ENCODE measurements around the gene ZYG11B. TPM values are rescaled to one million over a fixed set of nuclear protein-coding genes. Genes with fewer than 3 reads are reported as not detected.

Gene ZYG11B
- total and polyA plus RNA-seq, 2 of the 13 experiments (the other 11 are each of a cell fraction or from before 2014, with no cell fraction given): 6.9 to 17.9 TPM

DNA sequence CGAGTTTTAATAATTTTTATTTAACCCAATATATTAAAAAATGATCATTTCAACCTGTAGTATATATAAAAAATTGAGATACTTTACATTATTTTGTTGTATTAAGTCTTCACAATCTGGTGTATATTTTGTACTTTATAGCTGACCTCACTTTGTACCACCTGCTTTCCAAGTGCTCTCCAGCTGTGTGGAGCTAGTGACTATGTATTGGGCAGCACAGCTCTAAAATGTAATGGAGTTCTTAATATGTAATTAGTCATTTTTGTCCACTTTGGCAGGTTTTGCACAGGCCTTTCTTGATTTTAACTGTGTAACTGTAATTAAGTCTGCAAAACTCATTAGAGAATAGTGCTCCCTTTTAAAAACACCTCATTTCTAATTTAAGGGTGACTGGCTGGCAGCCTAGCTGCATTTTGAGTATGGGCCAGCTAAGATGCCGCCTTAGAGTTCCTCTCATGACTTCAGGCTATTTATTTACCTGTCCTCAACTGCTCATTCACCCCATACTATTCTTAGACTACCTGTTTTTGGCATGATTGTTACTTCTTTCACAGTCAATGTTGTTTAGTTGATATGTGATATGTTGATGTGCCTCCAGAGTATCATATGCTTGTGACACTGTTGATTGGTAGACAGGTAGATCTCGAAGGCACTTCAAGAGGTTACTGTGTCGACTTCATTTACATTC is 43.2 kb downstream of the ZYG11B start (continued):
- TF ChIP-seq, protein P1, sequence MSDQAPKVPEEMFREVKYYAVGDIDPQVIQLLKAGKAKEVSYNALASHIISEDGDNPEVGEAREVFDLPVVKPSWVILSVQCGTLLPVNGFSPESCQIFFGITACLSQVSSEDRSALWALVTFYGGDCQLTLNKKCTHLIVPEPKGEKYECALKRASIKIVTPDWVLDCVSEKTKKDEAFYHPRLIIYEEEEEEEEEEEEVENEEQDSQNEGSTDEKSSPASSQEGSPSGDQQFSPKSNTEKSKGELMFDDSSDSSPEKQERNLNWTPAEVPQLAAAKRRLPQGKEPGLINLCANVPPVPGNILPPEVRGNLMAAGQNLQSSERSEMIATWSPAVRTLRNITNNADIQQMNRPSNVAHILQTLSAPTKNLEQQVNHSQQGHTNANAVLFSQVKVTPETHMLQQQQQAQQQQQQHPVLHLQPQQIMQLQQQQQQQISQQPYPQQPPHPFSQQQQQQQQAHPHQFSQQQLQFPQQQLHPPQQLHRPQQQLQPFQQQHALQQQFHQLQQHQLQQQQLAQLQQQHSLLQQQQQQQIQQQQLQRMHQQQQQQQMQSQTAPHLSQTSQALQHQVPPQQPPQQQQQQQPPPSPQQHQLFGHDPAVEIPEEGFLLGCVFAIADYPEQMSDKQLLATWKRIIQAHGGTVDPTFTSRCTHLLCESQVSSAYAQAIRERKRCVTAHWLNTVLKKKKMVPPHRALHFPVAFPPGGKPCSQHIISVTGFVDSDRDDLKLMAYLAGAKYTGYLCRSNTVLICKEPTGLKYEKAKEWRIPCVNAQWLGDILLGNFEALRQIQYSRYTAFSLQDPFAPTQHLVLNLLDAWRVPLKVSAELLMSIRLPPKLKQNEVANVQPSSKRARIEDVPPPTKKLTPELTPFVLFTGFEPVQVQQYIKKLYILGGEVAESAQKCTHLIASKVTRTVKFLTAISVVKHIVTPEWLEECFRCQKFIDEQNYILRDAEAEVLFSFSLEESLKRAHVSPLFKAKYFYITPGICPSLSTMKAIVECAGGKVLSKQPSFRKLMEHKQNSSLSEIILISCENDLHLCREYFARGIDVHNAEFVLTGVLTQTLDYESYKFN (CRISPR knock-in tag; conservative IDR thresholded peaks at IDR 0.05): no peak
- no peak for TF ChIP-seq RBM22 (optimal IDR thresholded peaks at IDR 0.05; ENCODE audit: low read length)
- no peak for TF ChIP-seq ZNF607 (CRISPR knock-in tag; IDR thresholded peaks at IDR 0.05; ENCODE audit: borderline replicate concordance)
- no peak for TF ChIP-seq THAP11 (CRISPR knock-in tag; IDR thresholded peaks at IDR 0.05)
- TF ChIP-seq CHD4 (IDR thresholded peaks at IDR 0.05; ENCODE audit: borderline replicate concordance, low read length): no peak
- TF ChIP-seq IRX3 (CRISPR knock-in tag; IDR thresholded peaks at IDR 0.05; ENCODE audit: borderline replicate concordance, low read depth): no peak

- H3K27ac ChIP-seq (ENCODE audit: extremely low read length, insufficient read depth, low read length): no peak overlapping the region
- H3K4me1 ChIP-seq (ENCODE audit: insufficient read depth, low read length): no peaks in the 10 kb centered on the region
- WGBS (ENCODE audit: low lambda C conversion rate): 92% methylated on average over 7 of the region's 7 CpGs
- no peak overlapping the region for H2AFZ ChIP-seq (ENCODE audit: low read length)
- in situ Hi-C loops (cut with HindIII; ENCODE audit: extremely low pct_ligation_motif_present, low pct_unique_long_range_greater_than_20kb) (no loop called here), intact Hi-C loops (cut with micrococcal nuclease; ENCODE audit: unreplicated experiment) (no loop called here)
- no peak for ATAC-seq
- H3K4me2 ChIP-seq (ENCODE audit: low read depth, low read length): no peak overlapping the region
- TF ChIP-seq ZNF556 (CRISPR knock-in tag; IDR thresholded peaks at IDR 0.05; ENCODE audit: borderline replicate concordance): no peak
- no peak for FAIRE-seq
- POLR2A ChIA-PET: no interaction called here
- H3K9ac ChIP-seq (ENCODE audit: insufficient read depth, low read depth, low read length): no peak overlapping the region
- no peak for DNase-seq (ENCODE audit: low spot score)
- H3K4me3 ChIP-seq (replicated peaks in 1 of 3; ENCODE audit: insufficient read depth in 1 of 3, low read depth in 2 of 3, low read length in 3 of 3): no peak overlapping the region
- H4K20me1 ChIP-seq (ENCODE audit: insufficient read depth, low read length): no peaks in the 10 kb centered on the region
- no peaks in the 10 kb centered on the region for H3K27me3 ChIP-seq (ENCODE audit: control insufficient read depth in 1 of 2, insufficient read depth in 2 of 2, low read length in 2 of 2)
- BruUV-seq (replicated peaks): TSS peak; percentile 71
- no peaks in the 10 kb centered on the region for H3K79me2 ChIP-seq (ENCODE audit: insufficient read depth, low read length)
- CTCF ChIA-PET (ENCODE audit: low intra/inter-chr PET ratio, low total read pairs): no interaction called here
- no peaks in the 10 kb centered on the region for H3K9me3 ChIP-seq (ENCODE audit: low read length)
- peaks cover 0 to 19% of the 10 kb centered on the region in 2 experiments; a peak in 3 of 5 replicates for H3K36me3 ChIP-seq (replicated peaks in 1 of 2; ENCODE audit: control insufficient read depth in 1 of 2, insufficient read depth in 2 of 2, low read length in 2 of 2)
Observed at GRCh38 chr1:52771384-52771783, 45.1 kb downstream of the ZYG11B start.

All from HepG2 (cell line).